ENCODE measurements around the gene LTO1.

LTO1 gene

DNA sequence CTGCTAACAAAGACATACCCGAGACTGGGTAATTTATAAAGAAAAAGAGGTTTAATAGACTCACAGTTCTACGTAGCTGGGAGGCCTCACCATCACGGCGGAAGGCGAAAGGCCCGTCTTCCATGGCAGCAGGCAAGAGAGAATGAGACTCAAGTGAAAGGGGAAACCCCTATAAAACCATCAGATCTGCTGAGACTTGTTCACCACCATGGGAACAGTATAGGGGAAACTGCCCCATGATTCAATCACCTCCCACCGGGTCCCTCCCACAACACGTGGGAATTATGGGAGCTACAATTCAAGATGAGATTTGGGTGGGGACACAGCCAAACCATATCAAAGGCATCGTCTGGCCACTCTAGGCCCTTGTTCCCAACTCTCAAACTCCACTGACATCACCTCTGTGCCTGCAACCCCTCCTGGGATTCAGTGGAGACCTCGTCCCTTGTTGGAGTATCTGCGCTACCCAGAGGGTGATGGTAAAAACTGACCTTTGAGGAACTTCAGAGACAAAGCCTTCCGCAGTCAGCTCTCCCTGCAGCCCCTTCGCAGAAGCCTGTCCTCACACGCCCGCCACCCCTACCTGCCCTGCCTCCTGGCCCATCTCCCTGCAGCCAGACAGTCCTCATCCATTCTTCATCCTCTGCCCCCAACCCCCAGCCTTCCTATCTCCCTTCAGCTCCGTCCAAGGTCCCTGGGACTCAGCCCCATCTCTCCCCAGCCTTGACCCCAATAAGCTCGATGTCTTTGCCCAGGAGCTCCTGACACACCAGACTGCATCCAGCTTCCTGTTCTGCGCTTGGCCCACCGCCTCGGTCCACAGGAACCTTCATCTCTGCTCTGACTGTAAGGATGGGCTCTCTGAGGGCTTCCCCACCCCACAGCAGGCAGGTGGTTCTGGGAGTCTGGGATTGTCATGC is 18.4 kb downstream of the LTO1 start:
- DNase-seq, result no peak

DNA sequence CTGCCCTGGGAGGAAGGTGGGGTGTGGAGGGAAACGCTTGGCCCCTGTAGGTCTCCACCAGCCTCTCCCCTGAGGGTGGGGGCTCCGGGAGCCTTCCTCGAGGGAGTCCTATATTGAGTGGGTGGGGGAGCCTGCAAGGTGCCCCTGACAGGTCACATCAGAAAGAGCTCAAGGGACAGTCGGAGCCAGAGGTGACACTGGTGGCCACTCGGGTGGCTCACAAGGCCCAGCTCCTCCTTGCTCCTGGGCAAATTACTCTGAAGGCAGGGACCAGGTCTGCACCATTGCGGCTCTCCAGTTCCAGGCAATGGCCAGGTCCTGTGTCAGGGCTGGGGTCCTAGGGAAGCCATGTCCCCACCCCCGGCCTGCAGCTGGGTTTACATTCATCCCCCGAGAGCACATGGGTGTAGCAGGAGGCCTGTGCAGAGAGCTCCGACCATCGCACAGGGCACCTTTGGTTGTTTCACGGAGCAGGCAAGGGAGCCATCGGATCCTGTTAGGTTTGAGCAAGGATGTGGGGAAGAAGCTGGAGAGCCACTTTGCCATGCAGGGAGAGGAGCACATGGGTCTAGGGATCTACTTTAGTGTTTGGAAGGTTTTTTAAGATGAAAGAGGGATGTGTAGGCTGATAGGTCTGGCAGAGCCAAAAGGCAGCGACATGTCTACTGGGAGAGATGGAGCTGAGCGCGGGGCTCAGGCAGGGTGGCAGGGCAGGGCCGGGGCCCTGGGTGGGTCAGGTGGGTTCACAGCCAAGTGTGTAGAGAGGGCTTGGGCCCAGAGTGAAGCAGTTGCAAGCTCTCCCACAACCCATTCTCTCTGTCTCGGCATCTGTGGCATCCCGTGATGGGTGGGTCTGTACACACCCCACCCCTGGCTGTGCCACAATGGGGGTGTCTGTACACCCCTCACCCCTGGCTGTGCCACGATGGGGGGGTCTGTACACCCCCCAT is 19.4 kb downstream of the LTO1 start:
- no peak for DNase-seq

DNA sequence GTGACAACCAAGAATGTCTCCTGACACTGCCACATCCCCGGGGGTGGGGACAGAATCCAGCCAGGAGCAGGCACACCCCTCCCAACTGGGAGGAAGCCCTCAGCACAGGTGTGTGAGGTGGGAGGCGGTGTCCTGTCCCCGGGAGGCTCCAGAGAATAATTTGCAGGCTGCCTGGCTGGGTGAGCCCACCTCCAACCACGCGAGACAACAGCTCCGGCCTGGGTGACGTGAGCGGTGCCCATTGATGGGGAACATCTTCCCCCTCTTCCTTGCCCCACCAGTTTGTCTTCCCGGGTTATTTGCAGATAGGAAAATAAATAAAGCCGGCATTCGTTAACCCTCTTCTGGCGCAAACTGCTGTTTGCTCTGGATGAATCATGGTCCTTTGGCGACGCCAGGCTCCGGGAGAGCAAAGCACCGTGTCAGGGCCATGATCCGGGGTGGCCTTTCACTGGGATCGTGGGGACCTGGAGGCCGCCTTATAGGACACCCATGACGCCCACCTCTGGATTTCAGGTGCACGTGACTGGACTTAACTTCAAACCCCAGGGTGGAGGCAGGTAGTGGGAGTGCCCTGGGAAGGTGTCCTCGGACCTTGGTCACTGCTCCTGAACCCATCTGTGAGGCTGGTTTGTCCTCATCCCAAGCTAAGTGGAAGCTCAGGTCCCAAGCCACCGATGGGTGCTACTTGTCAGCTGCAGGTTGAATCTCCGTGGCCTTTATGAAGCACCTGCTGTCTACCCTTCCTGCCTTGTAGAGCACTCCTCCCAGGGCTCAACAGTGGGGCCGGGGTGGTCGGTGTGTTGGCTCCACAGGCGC is 20.3 kb downstream of the LTO1 start:
- no peak for DNase-seq

- no peak for DNase-seq
These were observed 21.0 kb downstream of the LTO1 start for GRCh38 chr11:69654001-69654659.

GRCh38 chr11:69653406-69653960 is 21.7 kb downstream of the LTO1 start:
- DNase-seq, result no peak

DNA sequence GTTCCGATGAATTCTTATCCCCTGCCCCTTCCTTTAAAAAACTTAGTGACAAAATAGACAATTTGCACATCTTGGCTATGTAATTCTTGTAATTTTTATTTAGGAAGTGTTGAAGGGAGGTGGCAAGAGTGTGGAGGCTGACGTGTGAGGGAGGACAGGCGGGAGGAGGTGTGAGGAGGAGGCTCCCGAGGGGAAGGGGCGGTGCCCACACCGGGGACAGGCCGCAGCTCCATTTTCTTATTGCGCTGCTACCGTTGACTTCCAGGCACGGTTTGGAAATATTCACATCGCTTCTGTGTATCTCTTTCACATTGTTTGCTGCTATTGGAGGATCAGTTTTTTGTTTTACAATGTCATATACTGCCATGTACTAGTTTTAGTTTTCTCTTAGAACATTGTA is 22.2 kb downstream of the LTO1 start:
- no peak for DNase-seq

DNA sequence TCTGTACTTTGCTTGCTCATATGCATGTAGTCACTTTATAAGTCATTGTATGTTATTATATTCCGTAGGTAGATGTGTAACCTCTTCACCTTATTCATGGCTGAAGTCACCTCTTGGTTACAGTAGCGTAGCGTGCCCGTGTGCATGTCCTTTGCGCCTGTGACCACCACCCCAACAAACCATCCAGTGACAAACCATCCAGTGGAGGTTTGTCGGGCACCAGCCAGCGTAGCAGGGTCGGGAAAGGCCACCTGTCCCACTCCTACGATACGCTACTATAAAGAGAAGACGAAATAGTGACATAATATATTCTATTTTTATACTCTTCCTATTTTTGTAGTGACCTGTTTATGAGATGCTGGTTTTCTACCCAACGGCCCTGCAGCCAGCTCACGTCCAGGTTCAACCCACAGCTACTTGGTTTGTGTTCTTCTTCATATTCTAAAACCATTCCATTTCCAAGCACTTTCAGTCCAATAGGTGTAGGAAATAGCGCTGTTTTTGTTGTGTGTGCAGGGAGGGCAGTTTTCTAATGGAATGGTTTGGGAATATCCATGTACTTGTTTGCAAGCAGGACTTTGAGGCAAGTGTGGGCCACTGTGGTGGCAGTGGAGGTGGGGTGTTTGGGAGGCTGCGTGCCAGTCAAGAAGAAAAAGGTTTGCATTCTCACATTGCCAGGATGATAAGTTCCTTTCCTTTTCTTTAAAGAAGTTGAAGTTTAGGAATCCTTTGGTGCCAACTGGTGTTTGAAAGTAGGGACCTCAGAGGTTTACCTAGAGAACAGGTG is 23.1 kb downstream of the LTO1 start:
- no peak for DNase-seq

- no peak for DNase-seq
These were observed 24.3 kb downstream of the LTO1 start for GRCh38 chr11:69650832-69651344.

DNA sequence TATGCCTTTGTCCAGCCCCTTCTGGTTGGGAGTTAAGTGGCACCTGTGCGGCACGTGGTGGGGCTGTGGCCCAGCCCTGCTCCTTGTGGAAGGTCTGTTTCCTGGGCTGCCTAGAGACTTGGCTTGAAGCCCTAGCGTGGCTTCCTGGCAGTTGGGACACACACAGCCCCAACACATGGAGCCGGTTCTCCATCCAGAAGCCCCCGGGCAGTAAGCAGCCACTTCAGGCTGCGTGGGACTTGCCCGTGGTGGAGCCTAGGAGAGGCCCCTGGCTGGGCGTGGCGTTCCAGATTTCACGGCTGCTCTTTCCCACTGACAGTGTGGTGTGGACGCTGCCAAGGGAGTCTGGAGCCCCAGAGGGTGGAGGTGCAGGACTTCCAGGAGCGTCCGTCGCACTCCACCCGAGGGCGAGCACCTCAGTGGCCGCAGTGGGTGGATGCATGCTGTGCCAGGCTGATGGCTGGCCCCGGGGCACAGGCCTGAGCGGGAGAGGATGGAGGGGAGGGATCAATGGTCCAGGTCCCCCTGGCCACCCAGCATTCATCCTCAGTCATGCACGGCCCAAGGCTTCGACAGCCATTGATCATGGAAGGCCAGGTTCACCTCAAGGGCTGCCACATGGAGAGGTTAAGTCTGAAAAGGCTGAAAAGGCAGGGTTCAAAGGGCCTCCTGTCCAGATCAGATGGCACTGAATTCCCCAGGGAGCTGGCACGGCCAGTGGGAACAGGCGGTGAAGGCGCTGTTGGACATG is 24.9 kb downstream of the LTO1 start:
- no peak for DNase-seq

- no peak for DNase-seq
These were observed 25.6 kb downstream of the LTO1 start for GRCh38 chr11:69649576-69649900.

DNA sequence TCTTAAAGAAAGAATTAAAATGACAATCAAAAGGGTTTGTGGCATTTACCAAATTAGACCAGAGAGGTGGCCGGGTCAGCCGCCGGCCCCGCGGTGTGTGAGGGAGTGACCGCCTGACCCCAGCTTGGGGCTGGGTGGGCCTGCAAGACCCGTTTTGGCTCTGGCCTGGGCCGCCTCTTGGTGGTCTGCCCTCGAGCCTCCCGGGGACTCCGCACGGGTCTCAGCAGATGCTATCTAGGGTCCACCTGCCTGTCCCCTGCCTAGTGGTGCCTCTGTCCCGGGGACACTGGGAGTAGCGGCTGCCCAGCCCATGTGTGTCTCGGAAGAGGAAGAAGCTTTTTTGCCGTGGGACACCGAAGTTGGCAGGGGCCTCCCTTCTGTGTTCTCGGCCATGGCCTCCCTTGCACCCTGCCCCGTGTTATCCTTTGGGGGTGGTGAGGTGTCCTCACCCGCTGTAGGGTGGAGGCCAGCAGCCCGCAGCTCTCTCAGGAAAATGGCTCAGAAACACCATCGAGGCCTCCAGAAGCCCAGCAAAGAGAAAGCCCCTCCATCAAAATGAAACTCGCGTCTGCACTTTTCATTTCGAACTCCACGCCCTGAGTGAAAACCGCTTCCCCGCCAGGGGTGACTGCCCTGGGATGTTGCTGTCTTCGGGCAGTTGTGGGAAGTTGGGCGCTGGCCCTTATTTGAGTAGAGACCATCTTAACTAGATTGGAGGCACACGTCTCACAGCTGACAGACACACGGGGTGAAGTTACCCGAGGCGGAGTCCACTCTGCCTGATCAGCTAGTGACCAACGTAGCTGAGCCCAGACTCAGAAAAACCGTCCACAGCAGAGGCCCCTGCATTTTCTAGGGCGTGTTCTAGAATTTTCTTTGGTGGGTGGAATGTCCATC is 26.2 kb downstream of the LTO1 start:
- DNase-seq, result no peak

DNA sequence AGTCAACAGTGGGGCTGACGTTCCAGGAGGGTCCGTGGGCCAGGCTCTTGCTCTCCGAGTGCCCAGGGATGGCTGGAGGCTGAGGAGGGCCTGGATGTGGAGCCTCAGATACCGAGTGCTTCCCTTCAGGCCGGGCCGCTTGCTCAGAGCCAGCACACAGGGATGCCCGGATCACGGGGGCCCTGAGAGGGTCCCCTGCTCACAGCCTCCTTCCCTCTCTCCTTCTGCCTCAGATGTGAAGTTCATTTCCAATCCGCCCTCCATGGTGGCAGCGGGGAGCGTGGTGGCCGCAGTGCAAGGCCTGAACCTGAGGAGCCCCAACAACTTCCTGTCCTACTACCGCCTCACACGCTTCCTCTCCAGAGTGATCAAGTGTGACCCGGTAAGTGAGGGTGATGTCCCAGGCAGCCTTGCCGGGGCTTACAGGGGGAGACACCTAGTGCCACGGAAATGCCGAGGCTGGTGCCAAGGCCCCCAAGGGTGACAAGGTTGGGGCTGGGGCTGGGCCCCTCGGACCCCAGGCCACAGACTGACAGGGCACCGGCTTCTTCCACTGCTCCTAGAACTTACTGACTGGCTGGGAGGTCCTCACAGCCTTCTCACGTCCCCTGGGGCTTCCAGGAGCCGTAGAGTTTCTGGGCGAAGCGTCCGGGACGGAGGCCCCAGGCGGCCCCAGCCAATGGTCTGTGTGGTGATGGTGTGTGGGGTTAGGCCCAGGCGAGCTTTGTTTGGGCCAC is 27.2 kb downstream of the LTO1 start:
- no peak for DNase-seq

- no peak for DNase-seq
These were observed 27.8 kb downstream of the LTO1 start for GRCh38 chr11:69647390-69647748.

- DNase-seq, result no peak
These were observed 28.4 kb downstream of the LTO1 start for GRCh38 chr11:69646493-69647389.

GRCh38 chr11:69645801-69646492 is 29.2 kb downstream of the LTO1 start:
- no peak for DNase-seq

GRCh38 chr11:69644962-69645675 is 30.0 kb downstream of the LTO1 start:
- DNase-seq, result no peak

Measured in activated naive CD4-positive, alpha-beta T cell treated with Interleukin-2 at 50 U/mL for 16 hours (primary cell).